Heart left ventricle (tissue), 16 donors: ENCODE measurements around the gene TMEM248. TPM values are rescaled to one million over a fixed set of nuclear protein-coding genes. Genes with fewer than 3 reads are reported as not detected.

Experiments
- ATAC-seq, 4 donors: fragments of 200-7000 bp; cut with Tn5 transposase; one replicate each; pipeline ENCODE4 v1.9.1; 2020 to 2022; ENCODE audit warnings: moderate library complexity in 4 of 4, mild to moderate bottlenecking in 3 of 4, moderate number of reproducible peaks in 1 of 4
- DNase-seq, 5 donors: peaks; one replicate each; pipeline ENCODE4 v3.0.0-alpha.2; 2020
- H3K27ac ChIP-seq, 12 donors: fragments of 200-600 bp; sonication (generic) in 4 of 12; one replicate each; pipeline versions ENCODE4 v1.5.0 to v1.8.0; 2016 to 2022; ENCODE audit warnings: mild to moderate bottlenecking in 2 of 12
- H3K27me3 ChIP-seq, 9 donors: fragments of 200-600 bp; sonication (generic) in 2 of 9; one replicate each; pipeline versions ENCODE4 v1.5.1 to v1.8.0; 2016 to 2022; ENCODE audit warnings: mild to moderate bottlenecking in 3 of 9
- H3K36me3 ChIP-seq, 9 donors: fragments of 200-600 bp; sonication (generic) in 2 of 9; one replicate each; pipeline versions ENCODE4 v1.5.0 to v1.8.0; 2018 to 2022; ENCODE audit warnings: mild to moderate bottlenecking in 2 of 9
- H3K4me1 ChIP-seq, 12 donors: fragments of 200-600 bp; sonication (generic) in 4 of 12; one replicate each; pipeline versions ENCODE4 v1.5.0 to v1.8.0; 2016 to 2022; ENCODE audit warnings: mild to moderate bottlenecking in 3 of 12
- H3K4me3 ChIP-seq, 12 donors: fragments of 200-600 bp; sonication (generic) in 4 of 12; one replicate each; pipeline versions ENCODE4 v1.5.0 to v1.8.0; 2017 to 2022; ENCODE audit warnings: mild to moderate bottlenecking in 9 of 12, moderate library complexity in 4 of 12
- H3K9me3 ChIP-seq, 12 donors: fragments of 200-600 bp; sonication (generic) in 4 of 12; one replicate each; pipeline versions ENCODE4 v1.5.0 to v1.8.0; 2016 to 2022; ENCODE audit warnings: mild to moderate bottlenecking in 1 of 12
- POLR2A ChIP-seq, 2 donors: fragments of 450-650 bp; IDR thresholded peaks; one replicate each; pipeline ENCODE4 v1.6.1; 2017; ENCODE audit warnings: antibody characterized with exemption in 2 of 2, mild to moderate bottlenecking in 2 of 2, moderate library complexity in 2 of 2
- WGBS, 4 donors: extraction: QIAGEN DNeasy Blood & Tissue Kit in 2 of 4; methylation state at CpG; one replicate each; pipeline versions ENCODE4 v1.1.5 to v1.1.7; 2013 to 2018; 5-methylcytosine and 5-hydroxymethylcytosine counted together
- intact Hi-C, 10 donors: fragments of 100-400 bp; cut with DNase I; formaldehyde crosslinking; loops; one replicate each; pipeline versions ENCODE4 v1.11.1 to v1.14.2; 2022
- polyA plus RNA-seq, 2 donors: library from polyadenylated mRNA; stranded (reverse); fragments of 200-250 nt; gene quantifications; one replicate each; pipeline ENCODE4 v1.2.3, GENCODE V29; 2013
- total RNA-seq, 9 donors: library from RNA; depleted of rRNA in 2 of 9; stranded (reverse); fragments of >200 nt in 2 of 9; fragmentation: NEBNext Ultra II Directional in 3 of 9; extraction: Animal tissue kit (Norgen Biotek cat#: 25700) in 3 of 9; gene quantifications; one replicate each; pipeline versions ENCODE4 v1.1.0 to v1.2.4, GENCODE V29; 2016 to 2023
- TF ChIP-seq, protein P1 (sequence below), 12 donors: fragments of 200-600 bp; sonication (generic) in 4 of 12; IDR thresholded peaks; one replicate each; pipeline versions ENCODE4 v1.5.0 to v1.8.0; 2018 to 2022; ENCODE audit warnings: antibody characterized with exemption in 12 of 12, mild to moderate bottlenecking in 5 of 12
- donor health status: ischemic (EF 13 %, LVEDD 7.1; RV severe dilation, severe dysfunction).
- donor health status: healthy with polysubstance abuse.
- donor health status: DM: no; HTN: yes; CAD: no.
- donor health status: DM: no; HTN: no; CAD: no.
- donor health status: ischemic (EF 25% LVEDD 6.9; RV normal size, moderate dysfunction).
- donor health status: ischemic (EF 25% LVEDD 5.7; RV mildly dilated, moderate dysfunction).
- donor health status: healthy.
- donor health status: DM: yes; HTN: yes; CAD: no.
- donor health status: ischemic (EF 35%, LVEDD 5.7; RV mildly dilated, moderate dysfunction).
- donor health status: nonischemic (EF 11% LVEDD 7.7; RV severe dilation, severe dysfunction).
- donor health status: DM: yes; HTN: yes; CAD: no.
- donor health status: PGD.
- donor health status: ischemic (EF 29% LVEDD 5.4; RV normal size, mild dysfunction).
- donor health status: nonischemic (EF 23%, LVEDD 6.1; RV moderate dilation, normal function).

TMEM248 gene
- total and polyA plus RNA-seq, 11 donors = 12.6 to 121 (median 54.6) TPM

DNA sequence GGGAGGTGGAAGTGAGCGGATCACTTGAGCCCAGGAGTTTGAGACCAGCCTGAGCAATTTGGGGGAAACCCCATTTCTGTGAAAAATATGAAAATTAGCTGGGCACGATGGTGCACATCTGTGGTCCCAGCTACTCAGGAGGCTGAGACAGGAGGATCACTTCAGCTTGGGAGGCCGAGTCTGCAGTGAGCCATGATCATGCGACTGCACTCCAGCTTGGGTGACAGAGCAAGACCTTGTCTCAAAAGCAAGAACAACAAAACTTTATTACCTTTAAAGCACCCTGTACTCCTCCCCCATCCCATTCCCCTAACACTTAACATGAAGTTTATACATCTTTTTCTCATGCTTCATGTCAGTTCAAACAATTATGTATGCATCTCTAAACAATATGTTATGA is 1.3 kb upstream of the TMEM248 start:
- intact Hi-C loops = loop anchor here in 4 of 10 donors (5.0 to 10.0 kb wide), 4 partner anchors 65 to 75 kb away; no protein-coding TSS in a partner anchor
- DNase-seq = no peak
- H3K27me3 ChIP-seq = no peaks in the 10 kb centered on the region
- ATAC-seq = no peak
- H3K36me3 ChIP-seq = peaks cover 0 to 11% (median 0%) of the 10 kb centered on the region in 9 donors
- peaks cover 3 to 34% (median 26%) of the 10 kb centered on the region in 12 donors for H3K4me1 ChIP-seq
- 94 to 98% (median 97%) methylated on average over 4 of the region's 4 CpGs for WGBS, 4 donors
- H3K27ac ChIP-seq = no peak overlapping the region
- TF ChIP-seq, protein P1, sequence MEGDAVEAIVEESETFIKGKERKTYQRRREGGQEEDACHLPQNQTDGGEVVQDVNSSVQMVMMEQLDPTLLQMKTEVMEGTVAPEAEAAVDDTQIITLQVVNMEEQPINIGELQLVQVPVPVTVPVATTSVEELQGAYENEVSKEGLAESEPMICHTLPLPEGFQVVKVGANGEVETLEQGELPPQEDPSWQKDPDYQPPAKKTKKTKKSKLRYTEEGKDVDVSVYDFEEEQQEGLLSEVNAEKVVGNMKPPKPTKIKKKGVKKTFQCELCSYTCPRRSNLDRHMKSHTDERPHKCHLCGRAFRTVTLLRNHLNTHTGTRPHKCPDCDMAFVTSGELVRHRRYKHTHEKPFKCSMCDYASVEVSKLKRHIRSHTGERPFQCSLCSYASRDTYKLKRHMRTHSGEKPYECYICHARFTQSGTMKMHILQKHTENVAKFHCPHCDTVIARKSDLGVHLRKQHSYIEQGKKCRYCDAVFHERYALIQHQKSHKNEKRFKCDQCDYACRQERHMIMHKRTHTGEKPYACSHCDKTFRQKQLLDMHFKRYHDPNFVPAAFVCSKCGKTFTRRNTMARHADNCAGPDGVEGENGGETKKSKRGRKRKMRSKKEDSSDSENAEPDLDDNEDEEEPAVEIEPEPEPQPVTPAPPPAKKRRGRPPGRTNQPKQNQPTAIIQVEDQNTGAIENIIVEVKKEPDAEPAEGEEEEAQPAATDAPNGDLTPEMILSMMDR (IDR thresholded peaks at IDR 0.05) = no peak
- TF ChIP-seq POLR2A (IDR thresholded peaks at IDR 0.05) = no peak
- H3K9me3 ChIP-seq = no peaks in the 10 kb centered on the region
- no peak overlapping the region for H3K4me3 ChIP-seq

DNA sequence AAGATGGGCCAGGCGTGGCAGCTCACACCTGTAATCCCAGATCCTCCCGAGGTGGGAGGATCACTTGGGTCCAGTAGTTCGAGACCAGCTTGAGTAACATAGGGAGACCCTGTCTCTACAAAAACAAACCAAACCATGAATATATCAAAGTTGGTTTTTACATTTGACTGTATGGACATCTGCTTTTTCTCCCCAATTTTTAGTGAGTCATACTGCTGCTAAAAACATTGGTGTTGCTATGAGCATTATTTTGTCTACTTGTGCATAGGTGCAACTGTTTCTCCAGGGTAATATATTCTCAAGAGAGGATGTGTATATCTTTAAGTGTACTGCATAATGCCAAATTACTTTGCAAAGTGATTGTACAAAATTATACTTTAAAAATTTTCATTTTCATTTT is 769 bp upstream of the TMEM248 start:
- WGBS, 4 donors = 82 to 90% (median 87%) methylated on average over 3 of the region's 3 CpGs

DNA sequence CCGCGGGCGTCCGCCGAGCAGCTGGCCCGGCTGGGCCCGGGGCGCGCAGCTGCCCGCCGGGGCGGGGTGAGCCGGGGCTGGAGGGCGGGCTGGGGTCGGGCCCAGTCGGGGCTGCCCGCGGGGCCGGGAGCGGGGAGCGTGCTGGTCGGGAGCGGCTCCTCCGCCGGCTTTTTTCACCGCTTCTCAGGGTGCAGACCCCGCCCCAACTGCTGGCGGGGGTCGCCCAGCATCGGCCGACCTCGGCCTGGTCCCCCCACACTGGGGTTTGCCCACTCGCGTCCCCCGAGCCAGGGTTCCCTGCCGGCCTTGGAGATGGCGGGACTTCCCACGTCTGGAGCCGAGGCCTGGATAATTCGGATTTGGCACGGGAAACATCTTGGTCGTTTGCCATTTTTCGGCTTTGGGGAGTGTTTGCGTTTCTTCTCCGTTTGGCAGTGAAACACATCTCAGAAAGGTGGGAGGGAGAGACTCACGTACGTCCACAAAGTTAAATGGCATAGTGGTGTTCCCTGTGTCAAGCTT is 432 bp downstream of the TMEM248 start:
- no peaks in the 10 kb centered on the region for H3K27me3 ChIP-seq
- peaks cover 3 to 46% (median 26%) of the 10 kb centered on the region in 12 donors for H3K4me1 ChIP-seq
- WGBS, 4 donors = 0 to 1% (median 1%) methylated on average over 15 to 47 of the region's 47 CpGs
- intact Hi-C loops = loop anchor here in 5 of 10 donors (1.0 to 10.0 kb wide), 5 partner anchors 67 to 77 kb away; no protein-coding TSS in a partner anchor
- ATAC-seq (peak in 2 of 4 donors; percentile 55 to 58), DNase-seq (peak in 3 of 5 donors; percentile 27 to 38 (median 34))
- peaks cover 0 to 11% (median 3%) of the 10 kb centered on the region in 9 donors for H3K36me3 ChIP-seq
- H3K4me3 ChIP-seq = peak overlapping the region; percentile 90 to 100 (median 96)
- H3K27ac ChIP-seq = peak overlapping the region; percentile 17 to 87 (median 77)
- H3K9me3 ChIP-seq = no peaks in the 10 kb centered on the region
- TF ChIP-seq, protein P1 (IDR thresholded peaks at IDR 0.05) = no peak
- no peak for TF ChIP-seq POLR2A (IDR thresholded peaks at IDR 0.05)

More for the DNA sequence above, 769 bp upstream of the TMEM248 start:
- peaks cover 3 to 34% (median 26%) of the 10 kb centered on the region in 12 donors for H3K4me1 ChIP-seq
- H3K4me3 ChIP-seq = peak overlapping the region in 11 of 12 donors; percentile 90 to 100 (median 97)
- H3K27ac ChIP-seq = peak overlapping the region in 7 of 12 donors; percentile 68 to 87 (median 79)
- no peaks in the 10 kb centered on the region for H3K9me3 ChIP-seq
- no peak for DNase-seq
- no peaks in the 10 kb centered on the region for H3K27me3 ChIP-seq
- intact Hi-C loops = loop anchor here in 4 of 10 donors (5.0 to 10.0 kb wide), 4 partner anchors 65 to 75 kb away; no protein-coding TSS in a partner anchor
- no peak for ATAC-seq
- TF ChIP-seq, protein P1 (IDR thresholded peaks at IDR 0.05) = no peak
- H3K36me3 ChIP-seq = peaks cover 0 to 11% (median 0%) of the 10 kb centered on the region in 9 donors

DNA sequence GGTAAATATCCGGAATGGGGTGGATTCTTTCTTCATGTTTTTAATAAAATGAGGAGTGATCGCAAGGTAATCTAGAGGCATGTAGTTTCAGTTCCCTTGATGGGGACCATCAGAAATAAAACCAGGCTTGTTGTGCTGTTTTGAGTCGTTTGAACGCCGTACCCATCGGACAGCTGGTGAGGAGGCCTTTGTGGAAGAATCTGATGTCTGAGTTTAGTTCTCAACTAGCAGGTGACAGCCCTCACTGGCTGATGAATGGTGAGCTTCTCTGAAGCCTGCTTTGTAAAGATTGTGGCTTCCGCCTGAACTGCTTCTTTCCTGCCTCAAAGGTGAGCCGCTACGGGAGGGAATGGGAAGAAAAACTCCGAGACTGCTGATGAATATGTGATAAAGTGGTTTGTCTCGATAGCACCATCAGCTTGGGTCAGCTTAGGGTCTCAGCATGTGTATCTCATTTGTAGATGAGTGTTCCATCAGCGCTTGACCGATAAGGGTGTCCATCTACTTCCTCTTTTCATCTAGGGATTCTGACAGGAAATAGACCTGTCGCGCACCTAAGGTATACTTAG is 977 bp downstream of the TMEM248 start:
- Histone ChIP-seq H3K27ac (peak overlapping the region in 10 of 12 donors; percentile 17 to 87 (median 80)), H3K4me1 (peaks cover 3 to 50% (median 26%) of the 10 kb centered on the region in 12 donors), H3K4me3 (peak overlapping the region; percentile 90 to 100 (median 96)), H3K9me3 (no peaks in the 10 kb centered on the region), H3K36me3 (peaks cover 0 to 11% (median 3%) of the 10 kb centered on the region in 9 donors), H3K27me3 (no peaks in the 10 kb centered on the region)
- WGBS, 4 donors = 11 to 14% (median 12%) methylated on average over 15 of the region's 15 CpGs
- intact Hi-C loops = loop anchor here in 5 of 10 donors (1.0 to 10.0 kb wide), 5 partner anchors 67 to 78 kb away; no protein-coding TSS in a partner anchor
- ATAC-seq (no peak), DNase-seq (no peak)
- TF ChIP-seq, protein P1 (IDR thresholded peaks at IDR 0.05) = no peak
- TF ChIP-seq POLR2A (IDR thresholded peaks at IDR 0.05) = no peak
